ENCODE results near the gene GSE1. TPM values are rescaled to one million over a fixed set of nuclear protein-coding genes. Genes with fewer than 3 reads are reported as not detected.

The GSE1 gene
- total and polyA plus RNA-seq, 2 experiments from 2014 or later = 27.9 to 43.5 TPM

DNA sequence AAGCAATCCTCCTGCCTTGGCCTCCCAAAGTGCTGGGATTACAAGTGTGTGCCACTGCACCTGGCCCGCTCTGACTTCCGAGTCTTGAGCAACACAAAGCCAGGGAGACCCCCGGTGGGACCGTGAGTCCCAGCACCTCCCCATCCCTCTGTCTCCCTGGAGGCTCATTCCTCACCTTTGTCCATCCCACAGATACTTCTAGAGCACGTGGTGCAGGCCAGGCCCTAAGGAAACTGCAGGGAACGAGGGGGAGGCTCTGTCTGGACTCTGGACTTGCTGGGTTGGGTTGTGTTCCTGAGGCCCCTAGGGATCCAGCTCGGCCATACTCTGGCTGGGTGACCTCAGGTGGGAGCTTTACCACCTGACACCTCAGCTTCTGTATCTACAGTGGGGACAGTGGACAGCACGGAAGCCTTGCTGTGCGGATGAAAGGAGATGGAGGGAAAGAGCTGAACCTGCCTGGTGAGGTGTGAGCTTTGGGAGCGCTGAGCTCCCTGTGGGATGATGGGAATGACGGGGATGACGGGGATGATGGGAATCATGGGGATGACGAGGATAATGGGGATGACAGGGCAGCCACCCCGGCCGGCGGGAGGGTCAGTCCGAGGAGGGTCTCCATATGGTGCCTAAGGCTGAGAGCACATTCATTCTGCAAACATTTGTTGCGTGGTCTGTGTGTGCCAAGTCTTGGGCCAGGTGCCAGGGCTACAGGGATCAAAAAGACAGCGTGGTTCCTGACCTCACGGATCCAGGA lies 111.2 kb downstream of the GSE1 start:
- DNase-seq (ENCODE audit: low spot score) = peak; percentile 46
- WGBS (ENCODE audit: low lambda C conversion rate, missing lambda C conversion rate) = 87% methylated on average over 20 of the region's 20 CpGs
- H3K9me3 ChIP-seq (ENCODE audit: low read depth) = no peaks in the 10 kb centered on the region
- no peaks in the 10 kb centered on the region for H3K4me1 ChIP-seq (ENCODE audit: insufficient read depth)
- H3K27ac ChIP-seq = no peak overlapping the region
- no peaks in the 10 kb centered on the region for H3K27me3 ChIP-seq
- H3K4me2 ChIP-seq = no peak overlapping the region
- no peaks in the 10 kb centered on the region for H3K36me3 ChIP-seq (replicated peaks; ENCODE audit: insufficient read depth, low read depth)
- no peak overlapping the region for H2AFZ ChIP-seq
- H3K4me3 ChIP-seq = no peak overlapping the region
- no peaks in the 10 kb centered on the region for H3K79me2 ChIP-seq
- no peak for TF ChIP-seq EZH2phosphoT487 (IDR thresholded peaks at IDR 0.05; ENCODE audit: low read depth, severe bottlenecking, unreplicated experiment)
- TF ChIP-seq, protein P1, sequence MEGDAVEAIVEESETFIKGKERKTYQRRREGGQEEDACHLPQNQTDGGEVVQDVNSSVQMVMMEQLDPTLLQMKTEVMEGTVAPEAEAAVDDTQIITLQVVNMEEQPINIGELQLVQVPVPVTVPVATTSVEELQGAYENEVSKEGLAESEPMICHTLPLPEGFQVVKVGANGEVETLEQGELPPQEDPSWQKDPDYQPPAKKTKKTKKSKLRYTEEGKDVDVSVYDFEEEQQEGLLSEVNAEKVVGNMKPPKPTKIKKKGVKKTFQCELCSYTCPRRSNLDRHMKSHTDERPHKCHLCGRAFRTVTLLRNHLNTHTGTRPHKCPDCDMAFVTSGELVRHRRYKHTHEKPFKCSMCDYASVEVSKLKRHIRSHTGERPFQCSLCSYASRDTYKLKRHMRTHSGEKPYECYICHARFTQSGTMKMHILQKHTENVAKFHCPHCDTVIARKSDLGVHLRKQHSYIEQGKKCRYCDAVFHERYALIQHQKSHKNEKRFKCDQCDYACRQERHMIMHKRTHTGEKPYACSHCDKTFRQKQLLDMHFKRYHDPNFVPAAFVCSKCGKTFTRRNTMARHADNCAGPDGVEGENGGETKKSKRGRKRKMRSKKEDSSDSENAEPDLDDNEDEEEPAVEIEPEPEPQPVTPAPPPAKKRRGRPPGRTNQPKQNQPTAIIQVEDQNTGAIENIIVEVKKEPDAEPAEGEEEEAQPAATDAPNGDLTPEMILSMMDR (IDR thresholded peaks at IDR 0.05; ENCODE audit: poor library complexity) = no peak
- no peak for TF ChIP-seq EZH2 (IDR thresholded peaks at IDR 0.05; ENCODE audit: borderline replicate concordance)
- no peaks in the 10 kb centered on the region for H4K20me1 ChIP-seq (ENCODE audit: insufficient read depth, poor library complexity, severe bottlenecking)
- no peaks in the 10 kb centered on the region for H3K9me2 ChIP-seq (replicated peaks; ENCODE audit: insufficient read depth)

- no peak for DNase-seq (ENCODE audit: low spot score)
- Histone ChIP-seq H3K9me2 (replicated peaks; ENCODE audit: insufficient read depth) (no peaks in the 10 kb centered on the region), H4K20me1 (ENCODE audit: insufficient read depth, poor library complexity, severe bottlenecking) (no peaks in the 10 kb centered on the region), H3K4me2 (no peak overlapping the region), H3K4me1 (ENCODE audit: insufficient read depth) (no peaks in the 10 kb centered on the region), H3K9me3 (ENCODE audit: low read depth) (no peaks in the 10 kb centered on the region), H2AFZ (no peak overlapping the region), H3K4me3 (no peak overlapping the region), H3K79me2 (no peaks in the 10 kb centered on the region), H3K27me3 (no peaks in the 10 kb centered on the region), H3K36me3 (replicated peaks; ENCODE audit: insufficient read depth, low read depth) (no peaks in the 10 kb centered on the region), H3K27ac (no peak overlapping the region)
- WGBS (ENCODE audit: low lambda C conversion rate, missing lambda C conversion rate) = 95% methylated on average over 10 of the region's 12 CpGs
- TF ChIP-seq, protein P1 (IDR thresholded peaks at IDR 0.05; ENCODE audit: poor library complexity) = no peak
- no peak for TF ChIP-seq EZH2phosphoT487 (IDR thresholded peaks at IDR 0.05; ENCODE audit: low read depth, severe bottlenecking, unreplicated experiment)
- TF ChIP-seq EZH2 (IDR thresholded peaks at IDR 0.05; ENCODE audit: borderline replicate concordance) = no peak
Measured at GRCh38 chr16:85724936-85725335, 111.8 kb downstream of the GSE1 start.

Small RNA genes lying within 50 kb of the gene (small RNA-seq; reads per million reads assigned to genes)
- gene RN7SL381P = not detected

Other genes starting within 250 kb of the GSE1 start
- gene GINS2, start 75.6 kb downstream of the GSE1 start, total RNA-seq = 6.1 and 6.3 TPM in 2 replicates
- 7.5 and 8.0 TPM in 2 replicates for gene GINS2, start 75.6 kb downstream of the GSE1 start, polyA plus RNA-seq
- 1.4 and 5.3 TPM in 2 replicates for gene C16orf74, start 137.8 kb downstream of the GSE1 start, total RNA-seq
- gene C16orf74, start 137.8 kb downstream of the GSE1 start, polyA plus RNA-seq = 7.8 and 11.5 TPM in 2 replicates
- gene EMC8, start 186.2 kb downstream of the GSE1 start, total RNA-seq = 35.0 and 40.6 TPM in 2 replicates
- gene EMC8, start 186.2 kb downstream of the GSE1 start, polyA plus RNA-seq = 46.5 and 50.6 TPM in 2 replicates
- gene COX4I1, start 186.4 kb downstream of the GSE1 start, total RNA-seq = 449 and 496 TPM in 2 replicates
- 655 and 694 TPM in 2 replicates for gene COX4I1, start 186.4 kb downstream of the GSE1 start, polyA plus RNA-seq